DND-41 (cell line): ENCODE measurements around the gene PRR23E.

Experiments used
- EZH2 ChIP-seq: IDR thresholded peaks from 3 replicates; pipeline ENCODE4 v1.6.1; 2012; ENCODE audit warnings: borderline replicate concordance, low read depth, mild to moderate bottlenecking, moderate library complexity, low read length, inconsistent platforms; ENCODE audit not compliant: severe bottlenecking
- TF ChIP-seq, protein P1 (sequence below): IDR thresholded peaks from 2 replicates; pipeline ENCODE4 v1.5.1; 2012; ENCODE audit warnings: borderline replicate concordance, low read length, moderate library complexity, mild to moderate bottlenecking; ENCODE audit not compliant: poor library complexity, severe bottlenecking; ENCODE audit errors: extremely low read depth

GRCh38 chr3:127171721-127172120 lies 21.2 kb upstream of the PRR23E start:
- TF ChIP-seq, protein P1, sequence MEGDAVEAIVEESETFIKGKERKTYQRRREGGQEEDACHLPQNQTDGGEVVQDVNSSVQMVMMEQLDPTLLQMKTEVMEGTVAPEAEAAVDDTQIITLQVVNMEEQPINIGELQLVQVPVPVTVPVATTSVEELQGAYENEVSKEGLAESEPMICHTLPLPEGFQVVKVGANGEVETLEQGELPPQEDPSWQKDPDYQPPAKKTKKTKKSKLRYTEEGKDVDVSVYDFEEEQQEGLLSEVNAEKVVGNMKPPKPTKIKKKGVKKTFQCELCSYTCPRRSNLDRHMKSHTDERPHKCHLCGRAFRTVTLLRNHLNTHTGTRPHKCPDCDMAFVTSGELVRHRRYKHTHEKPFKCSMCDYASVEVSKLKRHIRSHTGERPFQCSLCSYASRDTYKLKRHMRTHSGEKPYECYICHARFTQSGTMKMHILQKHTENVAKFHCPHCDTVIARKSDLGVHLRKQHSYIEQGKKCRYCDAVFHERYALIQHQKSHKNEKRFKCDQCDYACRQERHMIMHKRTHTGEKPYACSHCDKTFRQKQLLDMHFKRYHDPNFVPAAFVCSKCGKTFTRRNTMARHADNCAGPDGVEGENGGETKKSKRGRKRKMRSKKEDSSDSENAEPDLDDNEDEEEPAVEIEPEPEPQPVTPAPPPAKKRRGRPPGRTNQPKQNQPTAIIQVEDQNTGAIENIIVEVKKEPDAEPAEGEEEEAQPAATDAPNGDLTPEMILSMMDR = no peak
- no peak for TF ChIP-seq EZH2
